Measurements from ENCODE around the gene DOCK3.

The DOCK3 gene

DNA sequence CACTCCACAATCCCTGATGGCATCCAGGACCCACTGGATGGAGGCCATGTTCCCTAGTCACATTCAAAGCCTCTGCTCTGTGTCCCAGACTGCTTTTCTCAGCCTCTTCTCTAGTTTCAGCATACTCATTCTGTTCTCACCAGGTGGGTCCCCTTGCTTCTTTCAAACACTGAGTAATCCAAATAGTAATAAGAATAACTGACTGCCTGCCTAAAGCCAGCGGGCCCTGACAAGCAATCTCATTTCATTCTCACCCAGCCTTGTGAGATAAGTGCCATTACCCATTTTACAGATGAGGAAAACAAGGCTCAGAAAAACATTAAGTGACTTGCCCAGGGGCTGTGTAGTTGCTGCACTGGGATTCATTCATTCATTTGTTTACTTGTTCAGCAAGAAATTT lies 32.3 kb upstream of the DOCK3 start:
- H3K27me3 Mint-ChIP-seq, result no peaks in the 10 kb centered on the region
- no peak for DNase-seq (ENCODE audit: low spot score in 2 of 2)
- H3K4me1 Mint-ChIP-seq, result peaks cover 2% of the 10 kb centered on the region
- ATAC-seq (ENCODE audit: low read depth), result no peak
- no peak overlapping the region for H3K4me3 Mint-ChIP-seq
- H3K9me3 Mint-ChIP-seq, result no peaks in the 10 kb centered on the region
- H3K27ac Mint-ChIP-seq, result no peak overlapping the region
- peaks cover 29% of the 10 kb centered on the region for H3K36me3 Mint-ChIP-seq

DNA sequence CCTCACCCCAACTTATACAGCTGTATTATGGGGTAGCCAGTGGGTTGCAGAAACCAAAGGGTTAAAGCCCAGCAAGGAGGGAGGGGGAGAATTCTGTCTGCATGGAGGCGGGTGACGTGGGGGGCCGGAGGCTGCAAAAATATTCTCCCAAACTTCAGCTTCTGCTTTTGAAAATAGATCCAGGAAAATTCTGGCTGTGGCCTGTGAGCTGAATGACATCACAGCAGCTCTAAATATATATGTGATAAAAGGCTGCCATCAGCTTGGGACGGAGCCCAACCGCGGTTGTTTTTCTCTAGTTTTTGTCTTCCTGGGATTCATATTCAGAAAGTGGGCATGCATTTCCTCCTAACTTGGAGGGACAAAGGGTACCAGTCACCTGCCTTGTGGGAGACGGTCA lies 30.2 kb upstream of the DOCK3 start:
- Mint-ChIP-seq H3K27ac (no peak overlapping the region), H3K4me1 (no peaks in the 10 kb centered on the region), H3K9me3 (no peaks in the 10 kb centered on the region), H3K36me3 (peaks cover 29% of the 10 kb centered on the region), H3K4me3 (no peak overlapping the region), H3K27me3 (no peaks in the 10 kb centered on the region)
- DNase-seq (ENCODE audit: low spot score in 2 of 2), result no peak
- no peak for ATAC-seq (ENCODE audit: low read depth)

DNA sequence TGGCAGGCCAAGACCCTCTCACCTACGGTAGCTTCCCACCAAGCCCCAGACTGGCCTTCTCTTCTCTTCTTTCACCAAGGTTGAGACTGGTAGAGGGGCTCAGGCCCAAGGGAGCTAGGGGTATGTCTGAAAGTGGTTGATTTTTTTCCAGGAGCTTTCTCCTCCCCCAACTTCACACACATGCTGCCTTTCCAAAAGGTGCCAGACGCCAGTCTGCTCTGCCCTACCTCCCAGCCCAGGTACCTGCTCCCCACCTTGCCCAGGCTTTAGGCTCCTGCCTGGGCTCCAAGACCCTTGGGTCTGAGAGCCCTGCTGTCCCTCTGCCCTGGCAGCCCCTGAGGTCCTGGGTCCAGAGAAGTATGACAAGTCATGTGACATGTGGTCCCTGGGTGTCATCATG lies 29.3 kb upstream of the DOCK3 start:
- Mint-ChIP-seq H3K27ac (no peak overlapping the region), H3K27me3 (no peaks in the 10 kb centered on the region), H3K36me3 (peaks cover 29% of the 10 kb centered on the region), H3K4me3 (no peak overlapping the region), H3K9me3 (no peaks in the 10 kb centered on the region), H3K4me1 (no peaks in the 10 kb centered on the region)
- no peak for DNase-seq (ENCODE audit: low spot score in 2 of 2)
- ATAC-seq (ENCODE audit: low read depth), result no peak

DNA sequence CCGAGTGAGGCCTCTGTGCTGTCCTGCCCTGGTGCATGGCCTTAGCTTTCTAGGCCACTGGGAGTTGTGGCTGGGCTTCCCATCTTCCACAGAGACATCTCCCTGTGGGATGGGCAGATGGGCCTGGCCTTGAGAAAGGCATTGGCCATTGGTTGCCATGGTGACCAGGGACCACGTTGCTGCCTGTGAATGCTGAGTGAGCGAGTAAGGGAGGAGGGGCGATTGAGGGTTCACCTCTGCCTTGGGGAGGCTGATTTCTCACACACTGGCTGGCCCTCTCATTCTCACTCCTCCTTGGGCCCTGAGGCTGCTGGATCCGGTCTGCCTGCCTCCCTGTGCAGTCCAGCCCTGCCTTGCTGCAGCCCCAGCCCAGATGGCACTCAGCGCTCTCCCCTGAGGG lies 26.4 kb upstream of the DOCK3 start:
- H3K36me3 Mint-ChIP-seq, result peaks cover 19% of the 10 kb centered on the region
- no peaks in the 10 kb centered on the region for H3K9me3 Mint-ChIP-seq
- H3K4me3 Mint-ChIP-seq, result no peak overlapping the region
- no peak for DNase-seq (ENCODE audit: low spot score in 2 of 2)
- no peak for ATAC-seq (ENCODE audit: low read depth)
- H3K4me1 Mint-ChIP-seq, result no peaks in the 10 kb centered on the region
- no peak overlapping the region for H3K27ac Mint-ChIP-seq
- H3K27me3 Mint-ChIP-seq, result no peaks in the 10 kb centered on the region

DNA sequence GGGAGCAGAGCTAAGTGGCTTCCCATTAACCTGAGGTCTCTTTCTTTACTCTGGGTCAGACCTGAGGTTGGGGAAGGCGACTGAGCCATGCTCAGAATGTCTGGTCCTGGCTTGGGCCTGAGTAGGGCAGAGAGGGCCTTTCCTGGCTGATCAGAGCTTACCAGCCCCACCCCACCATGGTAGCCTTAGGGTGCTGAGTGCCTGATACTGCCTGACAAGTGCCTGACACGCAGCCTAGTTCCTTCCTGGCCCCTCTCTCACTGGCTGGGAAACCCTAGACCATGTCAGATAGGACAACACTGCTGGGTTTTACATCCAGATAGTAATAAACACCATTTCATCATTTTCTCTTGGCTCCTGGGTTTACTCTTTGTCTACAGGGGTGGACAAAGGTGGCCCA lies 25.8 kb upstream of the DOCK3 start:
- Mint-ChIP-seq H3K36me3 (peaks cover 14% of the 10 kb centered on the region), H3K27ac (no peak overlapping the region), H3K4me3 (no peak overlapping the region), H3K4me1 (no peaks in the 10 kb centered on the region), H3K27me3 (no peaks in the 10 kb centered on the region), H3K9me3 (no peaks in the 10 kb centered on the region)
- DNase-seq (ENCODE audit: low spot score in 2 of 2), result no peak
- ATAC-seq (ENCODE audit: low read depth), result no peak

DNA sequence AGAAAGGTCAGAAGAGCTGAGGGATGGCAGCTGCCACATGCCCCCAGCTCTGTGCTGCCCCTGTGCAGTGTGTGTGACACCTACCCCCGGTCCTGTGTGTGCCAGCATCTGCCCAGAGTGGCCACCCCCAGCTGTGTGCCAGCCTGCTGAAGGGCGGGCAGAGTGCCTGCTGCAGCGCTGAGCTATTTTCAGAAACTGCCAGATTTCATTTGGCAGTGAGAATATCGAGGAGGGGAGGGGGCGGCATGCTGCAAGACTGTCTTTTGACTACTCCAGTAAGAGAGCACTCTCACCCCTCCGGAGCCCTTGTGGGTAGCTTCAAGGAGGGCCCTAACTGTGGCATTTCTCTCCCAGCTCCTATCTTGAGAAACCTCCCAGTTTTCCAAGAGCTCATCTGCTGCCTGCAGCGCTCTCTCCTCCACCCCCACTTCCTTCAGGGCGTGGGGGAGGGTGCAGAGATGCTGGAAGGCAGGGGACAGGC lies 25.2 kb upstream of the DOCK3 start:
- ATAC-seq (ENCODE audit: low read depth) (no peak), DNase-seq (ENCODE audit: low spot score in 2 of 2) (no peak)
- no peak overlapping the region for H3K4me3 Mint-ChIP-seq
- no peaks in the 10 kb centered on the region for H3K9me3 Mint-ChIP-seq
- peaks cover 11% of the 10 kb centered on the region for H3K36me3 Mint-ChIP-seq
- no peaks in the 10 kb centered on the region for H3K27me3 Mint-ChIP-seq
- H3K27ac Mint-ChIP-seq, result no peak overlapping the region
- no peaks in the 10 kb centered on the region for H3K4me1 Mint-ChIP-seq

DNA sequence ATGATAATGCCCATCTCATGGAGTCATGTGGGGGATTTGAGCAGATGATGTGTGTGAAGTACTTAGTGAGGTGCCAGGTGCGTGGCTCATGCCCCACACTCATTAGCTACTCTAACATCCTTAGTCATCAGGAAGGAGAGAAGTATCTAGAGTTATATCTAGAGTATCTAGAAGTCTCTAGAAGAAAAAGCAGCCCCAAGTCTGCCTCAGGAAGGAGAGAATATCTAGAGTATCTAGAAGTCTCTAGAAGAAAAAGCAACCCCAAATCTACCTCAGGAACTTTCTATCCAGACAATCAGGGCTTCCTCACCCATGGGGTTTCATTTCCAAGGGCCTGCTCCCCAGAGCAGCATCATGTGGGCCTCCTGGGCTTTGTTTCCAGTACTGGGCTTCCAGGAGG lies 24.7 kb upstream of the DOCK3 start:
- peaks cover 10% of the 10 kb centered on the region for H3K36me3 Mint-ChIP-seq
- no peak overlapping the region for H3K4me3 Mint-ChIP-seq
- no peaks in the 10 kb centered on the region for H3K27me3 Mint-ChIP-seq
- H3K27ac Mint-ChIP-seq, result no peak overlapping the region
- no peak for ATAC-seq (ENCODE audit: low read depth)
- H3K9me3 Mint-ChIP-seq, result no peaks in the 10 kb centered on the region
- no peak for DNase-seq (ENCODE audit: low spot score in 2 of 2)
- H3K4me1 Mint-ChIP-seq, result no peaks in the 10 kb centered on the region

DNA sequence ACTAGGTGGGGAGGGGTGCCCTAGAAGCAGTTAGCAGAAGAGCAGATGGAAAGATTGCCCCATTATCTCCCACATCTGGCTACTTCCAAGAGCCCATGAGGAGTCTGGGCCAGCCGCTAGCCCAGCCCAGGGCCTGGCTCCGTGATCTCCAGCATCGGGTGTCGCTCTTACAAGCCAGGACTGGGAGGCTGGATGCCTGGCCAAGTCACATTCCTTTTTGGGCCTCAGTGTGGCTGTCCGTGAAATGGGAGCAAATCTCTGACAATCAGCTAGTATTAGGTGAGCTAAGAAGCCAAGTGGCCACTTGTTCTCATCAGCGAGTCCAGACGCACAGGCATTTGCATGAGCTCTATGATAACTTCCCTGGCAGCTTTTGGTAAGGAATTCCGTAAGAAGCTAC lies 23.3 kb upstream of the DOCK3 start:
- H3K27ac Mint-ChIP-seq, result no peak overlapping the region
- H3K27me3 Mint-ChIP-seq, result no peaks in the 10 kb centered on the region
- no peaks in the 10 kb centered on the region for H3K36me3 Mint-ChIP-seq

DNA sequence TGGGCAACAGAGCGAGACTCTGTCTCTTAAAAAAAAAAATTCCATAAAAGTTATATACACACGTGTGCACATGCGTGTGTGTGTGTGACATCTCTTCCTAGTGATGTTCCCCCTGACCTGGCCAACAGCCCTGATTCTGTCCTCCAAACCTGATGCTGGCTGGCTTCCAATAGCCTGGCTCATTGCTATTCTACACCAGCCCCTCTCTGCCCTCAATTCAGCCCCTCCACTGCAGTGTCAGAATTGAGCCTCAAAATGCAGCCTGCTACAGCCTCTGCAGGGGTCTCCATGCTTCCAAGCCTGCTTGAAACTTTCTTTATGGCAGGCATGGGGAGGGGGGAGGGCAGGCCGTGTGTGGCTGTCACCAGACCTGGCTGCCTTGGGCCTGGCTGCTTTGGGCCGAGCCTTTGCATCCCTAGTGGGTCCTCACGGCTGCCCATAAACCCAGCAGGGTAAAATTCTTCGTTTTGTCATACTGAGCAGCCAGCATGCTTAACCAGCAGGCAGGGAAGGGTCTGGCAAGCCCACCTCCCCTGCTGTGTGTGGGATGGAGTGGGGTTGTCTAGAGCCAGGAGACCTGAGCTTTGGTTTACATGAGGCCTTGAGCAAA lies 22.7 kb upstream of the DOCK3 start:
- DNase-seq (ENCODE audit: low spot score in 2 of 2), result no peak
- Mint-ChIP-seq H3K36me3 (no peaks in the 10 kb centered on the region), H3K4me1 (no peaks in the 10 kb centered on the region), H3K27ac (no peak overlapping the region), H3K4me3 (no peak overlapping the region), H3K27me3 (no peaks in the 10 kb centered on the region), H3K9me3 (no peaks in the 10 kb centered on the region)
- ATAC-seq (ENCODE audit: low read depth), result no peak

More for the DNA sequence above, 23.3 kb upstream of the DOCK3 start:
- H3K9me3 Mint-ChIP-seq, result no peaks in the 10 kb centered on the region
- ATAC-seq (ENCODE audit: low read depth) (no peak), DNase-seq (ENCODE audit: low spot score in 2 of 2) (no peak)
- H3K4me3 Mint-ChIP-seq, result no peak overlapping the region
- H3K4me1 Mint-ChIP-seq, result no peaks in the 10 kb centered on the region

DNA sequence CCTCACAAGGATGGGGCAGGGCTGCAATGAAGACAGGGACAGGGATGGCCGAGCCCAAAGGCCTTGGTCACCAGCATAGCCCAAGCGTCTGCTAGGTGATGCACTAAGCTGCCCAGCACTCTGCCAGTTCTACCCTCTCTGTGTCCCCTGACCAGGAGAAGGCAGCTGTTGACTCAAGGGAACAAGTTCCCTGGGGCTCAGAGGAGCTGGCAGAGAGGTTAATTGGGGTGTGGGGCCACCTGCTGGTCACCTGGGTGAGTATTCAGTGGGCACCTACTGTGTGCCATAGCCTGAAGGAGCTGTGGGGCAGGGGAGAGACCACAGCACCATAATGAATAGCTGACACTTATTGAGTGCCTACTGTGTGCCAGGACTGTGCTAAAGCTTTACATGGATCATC lies 22.0 kb upstream of the DOCK3 start:
- peak in 1 of 2 donors; percentile 23 for DNase-seq (ENCODE audit: low spot score in 2 of 2)
- peak; percentile 77 for ATAC-seq (ENCODE audit: low read depth)
- Mint-ChIP-seq H3K27ac (no peak overlapping the region), H3K4me3 (no peak overlapping the region), H3K36me3 (no peaks in the 10 kb centered on the region), H3K4me1 (no peaks in the 10 kb centered on the region), H3K9me3 (no peaks in the 10 kb centered on the region), H3K27me3 (peaks cover 2% of the 10 kb centered on the region)

DNA sequence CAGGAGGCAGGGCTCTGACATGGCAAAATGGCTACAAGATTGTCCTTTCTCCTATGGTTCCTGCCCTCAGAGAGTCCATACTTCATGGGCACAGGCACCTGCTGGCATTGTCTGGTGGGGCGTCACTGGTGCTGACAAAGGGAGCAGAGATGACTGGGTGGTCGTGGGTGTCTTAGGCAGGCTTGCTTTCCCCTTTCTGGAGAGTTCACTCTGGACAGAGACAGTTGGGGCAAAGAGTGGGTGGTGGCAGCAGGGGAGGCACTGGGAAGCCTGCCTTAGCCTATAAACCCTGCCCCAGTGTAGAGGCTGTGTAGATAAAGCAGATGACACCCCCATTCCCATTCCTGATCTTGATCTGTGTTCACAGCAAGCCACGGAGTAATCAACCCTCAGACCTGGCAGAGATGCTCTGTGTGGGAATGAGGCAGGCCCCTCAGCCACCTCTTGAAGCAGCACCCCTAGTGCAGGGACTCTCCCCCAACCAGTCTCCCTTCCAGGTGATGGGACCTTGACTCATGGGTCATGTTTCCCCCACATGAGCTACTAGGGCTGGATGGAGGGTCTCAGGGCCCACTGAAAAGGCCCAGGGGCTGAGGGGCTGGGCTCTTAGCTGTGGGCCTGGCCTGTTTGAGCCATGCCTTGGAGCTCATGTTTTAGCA lies 20.7 kb upstream of the DOCK3 start:
- no peak for ATAC-seq (ENCODE audit: low read depth)
- H3K9me3 Mint-ChIP-seq, result no peaks in the 10 kb centered on the region
- DNase-seq (ENCODE audit: low spot score in 2 of 2), result no peak
- peaks cover 4% of the 10 kb centered on the region for H3K27me3 Mint-ChIP-seq
- no peaks in the 10 kb centered on the region for H3K36me3 Mint-ChIP-seq
- H3K27ac Mint-ChIP-seq, result no peak overlapping the region
- no peaks in the 10 kb centered on the region for H3K4me1 Mint-ChIP-seq
- no peak overlapping the region for H3K4me3 Mint-ChIP-seq

DNA sequence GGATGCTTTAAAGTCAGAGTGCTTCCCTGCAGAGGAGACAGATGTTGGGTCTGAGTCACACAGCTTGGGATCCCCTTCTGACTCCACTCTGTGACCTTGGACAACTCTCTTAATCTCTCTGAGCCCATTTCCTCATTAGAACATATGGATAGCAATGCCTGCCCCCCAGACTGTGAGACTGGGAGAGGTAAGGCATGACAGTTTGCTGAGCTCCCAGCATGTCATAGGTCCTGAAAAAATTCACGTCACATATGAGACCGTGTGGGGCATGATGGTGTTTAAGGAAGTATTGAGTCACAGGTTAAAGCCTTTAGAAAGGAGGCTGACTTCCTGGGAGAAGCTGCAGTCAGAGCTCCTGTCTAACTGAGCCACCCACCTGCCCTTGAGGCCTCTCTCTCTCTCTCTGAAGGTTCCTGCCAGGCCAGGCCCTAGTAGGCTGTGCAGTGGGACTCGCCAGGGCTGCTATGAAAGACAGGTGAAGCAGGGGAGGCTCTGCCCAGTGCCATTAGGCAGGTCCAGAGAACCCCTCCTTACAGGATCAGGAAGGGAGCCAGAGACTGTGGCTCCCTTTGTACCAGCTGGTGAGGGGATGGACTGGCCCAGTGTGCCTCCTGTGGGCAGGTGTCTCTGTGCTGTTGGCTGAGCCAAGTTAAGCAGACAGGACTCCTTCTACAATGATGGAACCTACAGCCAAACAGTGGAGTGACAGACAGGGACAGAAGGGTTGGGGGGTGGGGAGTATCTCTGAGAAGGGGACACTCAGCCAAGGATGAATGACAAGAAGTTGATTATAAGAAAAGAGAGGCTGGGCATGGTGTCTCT lies 19.5 kb upstream of the DOCK3 start:
- no peaks in the 10 kb centered on the region for H3K4me1 Mint-ChIP-seq
- H3K27ac Mint-ChIP-seq, result no peak overlapping the region

DNA sequence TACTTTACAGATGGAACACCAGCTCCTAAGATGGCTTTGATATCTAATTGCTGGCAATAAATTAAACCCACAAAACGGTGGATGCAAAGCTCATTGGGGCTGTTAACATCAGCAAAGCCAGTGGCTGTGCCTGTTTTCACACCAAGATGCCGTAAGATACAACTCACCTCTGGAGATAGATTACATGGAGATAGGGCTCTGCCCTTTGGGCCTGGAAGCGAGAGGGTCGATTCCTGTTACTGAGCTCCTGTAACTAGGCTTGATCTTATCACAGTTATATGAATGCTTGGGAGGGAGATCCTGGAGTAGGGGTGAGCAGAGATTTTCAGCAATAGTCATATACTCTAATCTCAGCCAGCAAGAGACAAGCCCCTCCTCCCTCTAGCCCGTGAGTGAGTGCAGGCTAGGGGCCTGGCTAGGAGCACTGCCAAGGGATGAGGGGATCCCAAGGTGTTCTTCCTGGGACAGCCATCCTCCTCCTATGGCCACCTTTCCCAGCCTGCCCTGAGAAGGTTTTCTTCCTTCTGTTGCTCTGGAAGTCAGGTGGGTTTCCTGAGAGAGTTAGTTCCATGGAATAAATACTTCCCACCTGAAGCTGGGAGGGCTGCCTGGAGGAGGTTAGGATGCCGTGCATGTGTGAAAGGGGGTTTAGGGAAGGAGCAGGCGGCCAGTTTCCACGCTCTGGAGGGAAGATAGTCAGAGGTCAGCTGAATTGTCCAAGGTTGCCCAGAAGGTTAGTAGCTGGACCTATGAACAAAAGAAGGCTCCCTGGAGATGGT lies 18.1 kb upstream of the DOCK3 start:
- no peaks in the 10 kb centered on the region for H3K4me1 Mint-ChIP-seq
- H3K36me3 Mint-ChIP-seq, result no peaks in the 10 kb centered on the region
- no peak overlapping the region for H3K27ac Mint-ChIP-seq
- ATAC-seq (ENCODE audit: low read depth) (no peak), DNase-seq (ENCODE audit: low spot score in 2 of 2) (no peak)
- no peak overlapping the region for H3K4me3 Mint-ChIP-seq
- peaks cover 5% of the 10 kb centered on the region for H3K27me3 Mint-ChIP-seq
- no peaks in the 10 kb centered on the region for H3K9me3 Mint-ChIP-seq

More for the DNA sequence above, 19.5 kb upstream of the DOCK3 start:
- Mint-ChIP-seq H3K4me3 (no peak overlapping the region), H3K36me3 (no peaks in the 10 kb centered on the region), H3K27me3 (peaks cover 4% of the 10 kb centered on the region), H3K9me3 (no peaks in the 10 kb centered on the region)
- ATAC-seq (ENCODE audit: low read depth), result no peak
- no peak for DNase-seq (ENCODE audit: low spot score in 2 of 2)

DNA sequence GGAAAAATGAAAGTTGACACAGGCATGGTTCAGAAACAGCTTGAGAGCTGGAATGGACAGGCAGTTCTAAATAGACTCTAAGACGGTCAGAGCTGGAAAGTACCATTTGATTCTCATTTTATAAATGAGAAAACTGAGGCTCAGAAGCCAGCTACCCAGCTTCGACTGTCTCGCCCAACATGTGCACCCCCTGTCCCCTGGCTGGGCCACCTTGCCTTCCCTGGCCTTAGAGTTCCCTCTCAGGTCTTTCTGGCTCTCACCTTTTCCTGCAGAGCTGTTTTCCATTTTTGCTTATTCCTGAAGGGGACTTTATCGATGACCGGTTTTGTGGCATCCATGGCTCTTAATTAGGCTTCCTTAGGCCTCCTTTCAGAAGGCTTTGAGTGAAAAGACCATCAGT lies 17.3 kb upstream of the DOCK3 start:
- Mint-ChIP-seq H3K4me1 (no peaks in the 10 kb centered on the region), H3K27ac (no peak overlapping the region), H3K27me3 (peaks cover 8% of the 10 kb centered on the region), H3K36me3 (no peaks in the 10 kb centered on the region), H3K4me3 (no peak overlapping the region), H3K9me3 (no peaks in the 10 kb centered on the region)
- DNase-seq (ENCODE audit: low spot score in 2 of 2) (no peak), ATAC-seq (ENCODE audit: low read depth) (no peak)

Measured in memory B cell (primary cell).